Esophagus (tissue), 2 donors: Measurements from ENCODE around the gene MCTS1. TPM values are rescaled to one million over a fixed set of nuclear protein-coding genes. Genes with fewer than 3 reads are reported as not detected.

Experiments
- polyA plus RNA-seq, 2 donors: library from polyadenylated mRNA; stranded (reverse); fragments of 200-250 nt; gene quantifications; one replicate each; pipeline ENCODE4 v1.2.3, GENCODE V29; 2013
- donor health status: healthy with polysubstance abuse.
- donor health status: Bipolar disorder and iron deficiency.

The MCTS1 gene
- polyA plus RNA-seq, 2 donors: 32.5 to 49.2 TPM

Other genes with a start within 250 kb of the MCTS1 start
- not detected for gene ATP1B4, start 242.0 kb upstream of the MCTS1 start, polyA plus RNA-seq
- gene LAMP2, start 134.8 kb upstream of the MCTS1 start, polyA plus RNA-seq: 10 to 100 TPM; 34.5 to 57.1 TPM
- 10 to 100 TPM; 16.7 to 24.2 TPM for gene CUL4B, start 43.1 kb upstream of the MCTS1 start, polyA plus RNA-seq
- 10 to 100 TPM; 13.2 to 15.0 TPM for gene C1GALT1C1, start 26.0 kb downstream of the MCTS1 start, polyA plus RNA-seq